Dedifferentiated amniotic fluid mesenchymal stem cell (primary cell): ENCODE measurements around the gene SLC25A5.
A peak's percentile ranks its signal among the peaks of the same experiment; 100 is the strongest.
"Not testable (repeated sequence)": the region's sequence is repeated elsewhere in the genome, so short reads cannot be mapped to it uniquely, and the experiment has no call there.

ENCODE experiments used
- DNase-seq: peaks from one replicate; pipeline ENCODE4 v3.0.0-alpha.2; 2016; ENCODE audit errors: extremely low spot score

The SLC25A5 gene

DNA sequence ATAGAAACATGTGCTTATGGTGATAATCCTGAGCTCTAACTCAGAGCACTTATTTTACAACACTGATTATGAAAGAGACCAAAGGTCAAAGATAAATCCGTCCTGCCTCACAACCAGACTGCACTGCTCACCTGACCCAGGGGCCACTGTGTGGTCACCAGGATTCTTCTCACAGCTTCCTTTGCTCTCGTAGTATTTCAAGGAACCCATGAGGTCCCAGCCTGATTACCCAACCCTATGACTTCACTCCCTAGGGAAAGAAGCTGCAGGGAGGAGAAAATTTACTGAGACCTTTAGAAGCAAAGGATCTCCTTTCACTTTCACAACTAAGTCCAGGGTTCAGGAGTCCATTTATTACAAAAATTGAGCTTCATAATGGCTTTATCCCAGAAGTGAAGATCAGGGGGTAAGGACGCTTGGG, 9.6 kb downstream of the SLC25A5 start:
- DNase-seq = peak; percentile 36

DNA sequence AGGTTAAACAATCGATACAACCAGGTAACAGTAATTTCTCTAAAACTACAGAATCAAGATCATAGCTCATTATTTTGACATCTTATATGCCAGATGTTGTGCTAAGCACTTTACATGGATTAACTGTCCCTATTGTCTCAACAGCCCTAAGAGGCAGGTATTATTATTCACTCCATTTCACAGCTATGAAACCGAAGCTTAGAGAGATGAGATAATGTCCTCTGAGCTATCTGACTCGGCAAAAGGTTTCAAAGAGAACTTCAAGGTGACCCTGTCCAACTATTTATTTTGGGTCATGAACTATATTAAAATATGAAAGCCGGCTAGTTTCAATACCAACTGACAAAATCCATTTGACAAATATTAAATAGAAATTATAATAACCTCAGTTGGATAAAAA, 10.3 kb downstream of the SLC25A5 start:
- DNase-seq = no peak

DNA sequence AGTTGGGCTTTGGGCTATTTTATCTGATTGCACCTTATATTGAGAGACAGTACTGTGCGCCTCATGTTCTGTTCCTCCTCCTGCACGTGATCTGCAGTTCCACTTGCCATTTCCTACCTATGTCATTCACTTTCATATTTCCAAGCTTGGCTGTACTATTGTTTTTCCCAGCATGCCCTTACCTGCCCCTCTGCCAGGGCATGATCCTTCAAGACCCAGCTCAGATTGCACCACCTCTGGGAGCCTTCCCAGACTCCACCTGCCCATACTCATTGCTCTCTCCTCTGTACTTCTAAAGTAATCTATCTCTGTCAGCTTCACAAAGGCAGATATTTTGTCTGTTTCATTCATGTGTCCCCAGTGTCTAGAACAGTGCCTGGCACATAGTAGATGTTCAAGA, 11.6 kb downstream of the SLC25A5 start:
- DNase-seq = no peak

DNA sequence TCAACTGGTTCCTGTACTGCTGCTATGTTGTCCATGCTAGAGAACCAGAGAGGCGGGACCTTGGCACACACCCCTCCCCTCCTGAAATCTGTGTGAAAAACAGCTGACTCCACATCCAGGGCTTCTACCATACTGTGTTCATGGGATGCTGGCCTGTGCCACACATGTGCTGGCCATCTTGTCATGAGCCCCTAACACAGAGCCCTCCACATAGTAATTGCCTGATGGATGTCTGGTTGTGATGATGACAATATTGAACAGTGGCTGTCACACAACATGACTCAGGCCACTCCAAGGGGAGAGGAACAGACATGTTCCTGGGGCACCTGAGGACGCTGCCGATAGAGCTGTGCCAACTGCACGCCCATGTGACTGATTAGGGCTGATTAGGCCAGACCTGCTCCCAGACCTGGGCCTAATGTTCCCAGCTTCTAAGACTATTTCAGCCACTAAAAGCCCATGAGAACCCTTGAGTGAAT, 13.1 kb downstream of the SLC25A5 start:
- DNase-seq = no peak

DNA sequence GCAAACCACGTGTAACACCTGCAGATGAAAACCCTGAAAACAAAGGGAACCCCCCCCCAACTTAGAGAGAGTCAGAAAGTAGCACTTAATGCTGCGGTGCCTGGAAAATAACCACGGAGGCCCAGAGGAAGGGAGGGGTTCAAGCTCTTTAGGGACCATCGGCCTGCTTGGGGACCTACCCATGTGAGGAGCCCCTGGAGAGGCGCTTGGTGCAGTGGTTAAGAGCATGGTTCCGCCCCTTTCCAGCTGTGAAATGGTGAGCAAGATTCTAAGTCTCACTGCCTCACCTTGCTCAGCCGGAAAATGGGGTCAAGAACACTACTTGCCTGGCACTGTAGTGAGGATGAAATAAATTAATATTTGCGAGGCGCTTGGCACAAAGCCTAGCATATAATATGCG, 13.8 kb downstream of the SLC25A5 start:
- DNase-seq = no peak

DNA sequence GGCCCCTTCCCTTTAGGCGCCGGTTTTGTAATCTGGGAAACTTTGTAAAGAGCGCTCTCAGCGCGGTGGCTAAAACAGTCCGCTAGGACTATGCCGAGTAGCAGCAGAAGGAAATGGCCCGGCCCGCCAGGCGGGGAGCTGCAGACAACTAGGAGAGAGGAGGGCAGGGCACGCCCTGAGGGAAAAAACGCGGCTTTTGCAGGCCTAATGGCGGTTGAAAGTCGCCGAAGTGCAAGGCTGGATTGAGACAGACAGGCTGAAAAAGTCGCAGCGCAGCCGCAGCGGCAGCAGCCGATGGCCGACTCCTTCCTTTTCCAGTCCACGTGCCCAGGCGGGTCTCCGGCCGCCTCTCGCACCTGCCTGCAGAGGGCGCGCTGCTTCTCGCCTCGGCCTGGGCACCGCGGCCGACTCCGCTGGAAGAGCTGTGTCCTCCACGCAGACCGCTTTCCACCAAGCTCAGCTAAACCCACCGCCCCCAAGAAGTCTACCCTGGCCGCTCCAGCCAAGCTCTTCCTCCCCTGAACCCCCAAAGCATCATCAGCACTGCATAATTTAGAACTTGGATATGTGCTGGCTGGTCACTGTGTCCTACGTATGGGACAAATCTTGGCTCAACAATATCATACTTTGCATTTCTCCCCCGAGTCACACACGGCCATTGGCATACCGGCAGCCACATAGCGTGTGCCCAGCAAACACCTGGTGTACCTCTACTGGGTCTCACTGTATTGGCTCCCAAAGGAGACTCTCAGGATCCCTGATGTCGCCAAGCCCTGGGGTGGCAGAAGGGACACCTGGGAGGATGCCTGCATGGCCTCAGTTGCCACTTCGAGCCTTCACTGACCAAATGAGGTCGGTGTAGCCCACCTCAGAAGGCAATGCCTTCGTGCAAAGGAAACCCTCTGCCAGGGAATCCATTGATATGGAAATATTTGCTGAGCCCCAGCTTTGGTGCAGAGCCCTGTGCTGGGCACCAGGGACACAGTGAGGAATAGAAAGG, 14.5 kb downstream of the SLC25A5 start:
- DNase-seq = peak; percentile 26

DNA sequence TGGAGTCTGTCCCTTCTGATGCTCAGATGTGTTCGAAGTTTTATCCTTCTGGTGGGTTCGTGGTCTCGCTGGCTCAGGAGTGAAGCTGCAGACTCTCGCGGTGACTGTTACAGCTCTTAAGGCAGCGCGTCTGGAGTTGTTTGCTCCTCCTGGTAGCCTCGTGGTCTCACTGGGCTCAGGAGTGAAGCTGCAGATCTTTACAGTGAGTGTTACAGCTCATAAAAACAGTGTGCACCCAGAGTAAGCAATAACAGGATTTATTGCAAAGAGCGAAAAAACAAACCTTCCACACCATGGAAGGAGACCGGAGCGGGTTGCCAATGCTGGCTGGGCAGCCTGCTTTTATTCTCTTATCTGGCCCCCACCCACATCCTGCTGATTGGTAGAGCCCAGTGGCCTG, 18.5 kb downstream of the SLC25A5 start:
- DNase-seq = no peak

DNA sequence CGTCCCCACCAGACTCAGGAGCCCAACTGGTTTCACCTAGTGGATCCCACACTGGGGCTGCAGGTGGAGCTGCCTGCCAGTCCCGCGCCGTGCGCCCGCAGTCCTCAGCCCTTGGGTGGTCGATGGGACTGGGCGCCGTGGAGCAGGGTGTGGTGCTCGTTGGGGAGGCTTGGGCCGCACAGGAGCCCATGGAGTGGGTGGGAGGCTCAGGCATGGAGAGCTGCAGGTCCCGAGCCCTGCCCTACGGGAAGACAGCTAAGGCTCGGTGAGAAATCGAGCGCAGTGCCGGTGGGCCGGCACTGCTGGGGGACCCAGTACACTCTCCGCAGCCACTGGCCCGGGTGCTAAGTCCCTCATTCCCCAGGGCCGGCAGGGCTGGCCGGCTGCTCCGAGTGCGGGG, 19.5 kb downstream of the SLC25A5 start:
- DNase-seq = not testable (repeated sequence)

DNA sequence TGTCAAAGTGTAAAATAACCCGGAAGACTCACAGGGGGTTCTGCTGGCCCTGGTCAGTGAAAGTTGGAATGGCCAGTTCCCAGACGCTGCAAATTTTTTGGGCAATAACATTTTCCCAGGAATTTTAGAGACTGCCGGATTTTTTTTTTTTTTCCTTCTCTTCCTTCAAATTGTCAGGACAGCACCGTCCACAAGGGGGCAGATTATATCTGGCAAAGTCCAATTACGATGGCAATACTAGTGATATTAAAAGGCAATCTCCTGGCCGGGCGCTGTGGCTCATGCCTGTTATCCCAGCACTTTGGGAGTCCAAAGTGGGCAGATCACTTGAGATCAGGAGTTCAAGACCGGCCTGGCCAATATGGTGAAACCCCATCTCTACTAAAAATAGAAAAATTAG, 20.5 kb downstream of the SLC25A5 start:
- DNase-seq = peak; percentile 35

DNA sequence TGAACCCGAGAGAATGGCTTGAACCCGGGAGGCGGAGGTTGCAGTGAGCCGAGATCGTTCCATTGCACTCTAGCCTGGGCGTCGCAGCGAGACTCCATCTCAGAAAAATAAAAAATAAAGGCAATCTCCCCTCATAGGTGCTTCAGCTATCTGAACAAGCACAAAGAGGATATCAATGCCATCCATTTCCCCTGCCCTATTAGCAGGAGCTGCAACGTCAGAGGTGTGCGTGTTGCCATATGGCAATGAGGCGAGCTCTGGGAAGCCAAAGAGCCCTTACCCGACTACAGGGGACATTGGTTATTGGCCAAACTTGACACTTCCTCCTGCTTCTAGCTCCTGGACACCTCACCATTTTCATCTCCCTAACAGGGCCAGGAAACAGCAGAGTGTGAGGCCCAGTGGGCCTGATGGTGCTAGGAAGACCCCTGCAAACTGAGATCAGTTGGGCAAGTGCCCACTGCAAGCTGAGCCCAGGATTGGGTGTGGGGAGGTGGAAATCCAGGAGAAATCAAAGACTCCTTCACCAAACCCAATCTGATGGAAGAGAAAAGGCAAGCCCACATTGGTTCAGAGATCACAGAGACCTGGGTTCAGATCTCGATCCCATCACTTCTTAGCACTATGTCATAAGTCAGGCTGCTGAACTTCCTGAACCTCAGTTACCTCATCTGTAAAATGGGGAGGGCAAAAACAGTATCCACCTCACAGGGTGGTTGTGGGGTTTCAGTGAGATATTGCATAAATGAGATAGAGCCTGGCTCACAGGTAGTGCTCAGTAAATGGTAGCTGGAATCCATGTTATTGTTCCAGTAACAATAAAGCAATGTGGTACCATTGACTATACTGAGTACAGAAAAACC, 21.2 kb downstream of the SLC25A5 start:
- DNase-seq = no peak

DNA sequence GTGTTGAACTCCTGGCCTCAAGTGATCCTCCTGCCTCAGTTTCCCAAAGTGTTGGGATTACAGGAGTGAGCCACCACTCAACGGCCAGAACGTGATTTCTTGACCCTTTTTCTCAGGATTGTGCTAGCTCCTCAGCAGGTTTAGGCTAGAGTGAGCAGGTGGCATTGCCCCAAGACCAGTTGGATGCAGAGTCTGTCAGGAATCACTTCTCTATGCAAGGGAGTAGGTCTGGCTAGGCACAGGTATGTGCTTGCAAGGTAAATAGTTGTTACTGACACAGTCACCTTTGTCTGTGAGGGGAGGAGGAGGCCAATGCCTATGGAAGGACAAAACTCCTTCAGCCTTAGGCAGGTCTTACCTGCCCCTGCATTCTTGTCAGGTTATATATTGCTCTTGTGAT, 24.2 kb downstream of the SLC25A5 start:
- no peak for DNase-seq

DNA sequence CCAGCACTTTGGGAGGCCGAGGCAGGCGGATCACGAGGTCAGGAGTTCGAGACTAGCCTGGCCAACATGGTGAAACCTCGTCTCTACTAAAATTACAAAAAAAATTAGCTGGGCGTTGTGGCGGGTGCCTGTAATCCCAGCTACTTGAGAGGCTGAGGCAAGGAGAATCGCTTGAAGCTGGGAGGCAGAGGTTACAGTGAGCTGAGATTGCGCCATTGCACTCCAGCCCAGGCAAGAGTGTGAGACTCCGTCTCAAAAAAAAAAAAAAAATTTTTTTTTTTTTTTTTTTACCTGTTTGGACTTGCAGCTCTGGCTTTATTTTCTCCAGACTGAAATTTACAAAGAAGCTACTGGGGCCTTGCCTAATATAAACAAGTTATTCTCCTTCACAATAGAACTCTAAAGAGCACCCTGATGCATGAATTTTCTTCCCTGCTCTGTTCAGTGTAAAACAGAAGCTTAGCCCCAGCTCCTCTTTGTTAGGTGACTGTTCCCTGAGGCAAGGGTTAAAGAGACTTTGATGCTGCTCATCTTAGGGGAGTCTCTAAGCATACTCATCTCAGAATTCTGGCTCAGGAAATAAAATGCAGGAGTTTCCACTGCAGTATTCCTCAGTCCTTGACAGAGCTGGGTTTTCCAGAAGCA, 25.7 kb downstream of the SLC25A5 start:
- DNase-seq = not testable (repeated sequence)

DNA sequence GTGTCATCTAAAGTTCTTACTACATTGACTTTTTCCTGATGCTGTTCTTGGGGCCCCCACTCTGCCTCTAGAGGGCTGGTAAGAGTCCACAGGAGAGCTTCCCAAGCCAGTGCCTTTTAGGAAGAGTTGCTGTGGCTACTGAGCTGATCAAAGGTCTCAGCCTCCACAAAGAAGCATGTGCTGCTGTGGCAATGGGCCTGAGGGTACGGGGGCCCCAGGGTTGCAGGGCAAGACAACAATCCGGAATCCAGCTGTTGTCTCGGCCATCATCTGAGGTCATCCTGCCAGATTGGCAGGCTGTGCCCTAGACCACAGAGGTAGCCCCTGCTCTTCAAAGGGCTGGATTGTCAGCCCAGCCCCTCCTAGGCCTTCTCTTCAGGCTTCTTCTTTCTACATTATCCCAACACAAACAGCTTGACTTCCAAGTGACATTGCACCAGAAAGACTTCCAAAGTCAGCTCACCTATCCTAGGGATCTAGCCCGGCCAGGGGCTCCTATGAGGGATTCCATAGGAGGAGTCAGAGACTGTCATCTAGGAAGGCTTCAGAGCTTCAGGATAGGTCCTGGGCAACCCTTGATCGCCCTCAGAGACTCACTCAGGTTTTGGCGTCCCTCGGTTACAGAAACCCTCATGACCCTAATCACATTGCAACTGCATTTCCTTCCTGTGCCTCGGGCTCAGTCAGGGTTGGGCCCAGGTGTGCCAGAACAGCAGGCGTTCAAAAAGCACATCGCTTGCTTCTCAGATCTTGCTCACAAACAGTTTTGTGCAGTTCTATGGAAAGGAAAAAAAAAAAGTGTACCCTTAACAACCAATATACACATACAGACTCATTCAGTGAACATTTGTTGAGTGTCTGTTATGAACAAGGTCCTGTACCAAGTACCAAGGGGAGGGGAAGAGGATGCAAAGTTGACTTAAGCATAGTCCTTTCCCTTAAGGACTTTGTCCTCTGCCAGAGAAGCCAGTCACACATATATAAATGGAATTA, 27.8 kb downstream of the SLC25A5 start:
- no peak for DNase-seq

DNA sequence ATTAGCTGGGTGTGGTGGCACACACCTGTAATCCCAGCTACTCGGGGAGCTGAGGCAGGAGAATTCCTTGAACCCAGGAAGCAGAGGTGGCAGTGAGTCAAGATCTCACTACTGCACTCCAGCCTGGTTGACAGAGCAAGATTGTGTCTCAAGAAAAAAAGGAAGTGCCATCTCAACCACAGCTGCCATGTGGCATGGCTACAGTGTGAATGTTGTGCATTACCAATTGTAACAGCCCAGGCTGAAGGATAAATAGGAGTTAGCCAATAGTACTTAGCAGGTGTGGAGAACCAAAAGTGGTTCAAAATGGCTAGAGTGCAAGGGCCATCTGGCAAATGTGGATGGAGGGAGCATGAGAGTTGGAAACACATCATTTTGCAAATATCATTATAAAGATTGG, 28.9 kb downstream of the SLC25A5 start:
- no peak for DNase-seq

DNA sequence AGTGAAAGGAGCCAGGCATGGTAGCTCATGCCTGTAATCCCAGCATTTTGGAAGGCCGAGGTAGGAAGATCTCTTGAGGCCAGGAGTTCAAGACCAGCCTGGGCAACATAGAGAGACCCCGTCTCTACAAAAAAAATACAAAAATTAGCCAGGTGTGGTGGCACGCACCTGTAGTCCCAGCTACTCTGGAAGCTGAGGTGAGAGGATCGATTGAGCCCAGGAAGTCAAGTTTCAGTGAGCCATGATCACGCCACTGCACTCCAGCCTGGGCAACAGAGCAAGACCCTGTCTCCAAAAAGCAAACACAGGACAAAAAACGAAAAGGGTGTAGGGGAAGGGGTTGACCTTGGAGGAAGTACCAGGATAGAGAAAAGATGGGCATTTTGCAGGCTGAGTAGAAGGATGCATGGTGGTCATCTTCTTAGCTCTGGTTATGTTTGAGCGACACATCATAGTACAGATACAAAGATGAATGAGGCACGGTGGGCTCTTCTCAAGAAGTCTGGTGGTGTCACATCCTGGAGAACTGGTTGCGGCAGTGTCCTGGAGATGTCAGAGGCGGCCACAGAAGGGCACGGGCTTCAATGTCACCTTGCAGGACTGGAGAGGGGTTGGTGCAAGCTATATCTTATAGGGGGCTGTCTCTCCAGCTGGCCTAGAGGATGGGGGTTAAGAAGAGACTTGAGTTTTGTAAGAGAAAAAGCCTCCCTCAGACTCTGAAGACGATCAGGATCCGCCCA, 32.0 kb downstream of the SLC25A5 start:
- DNase-seq = no peak

DNA sequence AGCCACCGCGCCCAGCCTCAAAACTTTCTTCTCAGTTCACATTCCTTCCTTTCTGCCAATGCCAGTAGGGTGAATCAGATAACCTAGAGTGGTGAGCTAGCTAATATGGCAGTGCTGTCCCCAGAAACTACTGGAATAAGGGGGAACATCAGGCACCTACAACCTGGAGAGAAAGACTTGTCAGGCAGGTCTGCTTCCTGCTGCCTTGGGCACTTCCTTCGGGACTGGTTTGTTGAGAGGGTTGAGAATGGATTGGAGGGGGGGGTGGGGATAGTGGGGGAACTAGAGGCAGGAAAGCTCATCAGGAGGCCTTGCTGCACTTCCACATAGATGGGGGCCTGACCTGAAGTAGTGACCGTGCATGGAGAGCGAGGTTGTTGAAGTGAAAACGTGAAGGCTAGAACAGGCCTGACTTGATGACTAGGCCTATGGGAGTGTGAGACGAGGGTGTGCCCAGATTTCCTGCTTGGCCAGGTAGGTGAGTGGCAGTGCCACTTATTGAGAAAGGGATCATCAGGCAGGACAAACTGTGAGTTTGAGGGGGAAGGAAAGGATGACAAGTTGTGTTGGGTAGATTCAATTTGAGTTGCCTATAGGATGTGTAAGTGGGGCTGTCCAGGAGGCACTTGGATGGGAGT, 33.4 kb downstream of the SLC25A5 start:
- no peak for DNase-seq

DNA sequence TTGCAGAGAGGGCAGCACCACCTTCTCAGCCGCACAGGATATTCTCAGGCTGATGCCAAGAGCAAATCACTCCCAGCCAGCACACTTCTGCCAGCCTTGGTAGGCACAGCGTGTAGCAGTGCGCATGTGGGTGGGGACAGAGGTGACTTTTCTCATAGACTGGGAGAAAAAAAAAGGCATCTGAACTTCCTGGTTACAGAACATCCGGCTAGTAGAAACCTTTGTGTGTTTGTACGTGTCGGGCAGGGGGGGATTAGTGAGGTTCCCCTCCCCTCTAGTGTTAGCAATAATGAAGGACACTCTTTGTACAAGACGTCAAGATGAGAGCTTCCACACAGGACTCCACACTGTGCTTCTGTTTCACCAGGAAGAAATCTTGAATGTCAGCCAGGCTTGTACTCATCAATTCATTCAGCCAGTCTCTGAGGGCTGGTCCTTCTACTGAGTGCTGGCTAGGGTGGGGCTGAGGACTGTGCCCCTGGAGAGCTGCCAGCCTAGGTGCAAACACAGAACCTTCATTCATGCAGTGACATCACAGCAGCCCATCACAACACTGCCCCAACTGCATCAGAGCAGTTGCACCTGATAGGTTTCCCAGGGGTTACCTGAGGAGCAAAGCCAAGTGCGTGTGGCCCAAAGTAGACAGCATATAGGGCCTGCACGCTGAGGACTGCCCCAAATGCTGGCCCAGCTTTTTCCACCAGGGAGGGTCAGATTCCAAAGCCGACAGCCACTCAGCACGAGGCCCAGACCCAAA, 34.7 kb downstream of the SLC25A5 start:
- no peak for DNase-seq

DNA sequence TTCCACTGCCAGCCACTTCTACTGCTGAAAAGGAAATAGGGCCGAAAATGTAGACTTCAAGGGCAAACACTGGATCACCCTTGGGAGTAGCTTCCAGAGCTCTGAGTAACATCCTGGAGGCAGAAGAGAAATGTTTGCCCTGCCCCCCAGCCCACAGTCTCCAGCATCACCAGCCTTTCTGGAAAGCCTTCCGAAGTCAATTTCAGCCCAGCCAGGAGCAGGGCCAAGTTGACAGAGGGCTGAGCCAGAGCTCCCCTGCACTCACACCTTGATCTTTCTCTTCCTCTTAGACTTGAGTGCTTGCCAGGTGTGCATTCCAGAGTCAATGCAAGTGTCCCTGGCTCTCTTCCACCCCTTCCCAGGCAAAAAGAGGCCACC, 35.2 kb downstream of the SLC25A5 start:
- peak; percentile 82 for DNase-seq

DNA sequence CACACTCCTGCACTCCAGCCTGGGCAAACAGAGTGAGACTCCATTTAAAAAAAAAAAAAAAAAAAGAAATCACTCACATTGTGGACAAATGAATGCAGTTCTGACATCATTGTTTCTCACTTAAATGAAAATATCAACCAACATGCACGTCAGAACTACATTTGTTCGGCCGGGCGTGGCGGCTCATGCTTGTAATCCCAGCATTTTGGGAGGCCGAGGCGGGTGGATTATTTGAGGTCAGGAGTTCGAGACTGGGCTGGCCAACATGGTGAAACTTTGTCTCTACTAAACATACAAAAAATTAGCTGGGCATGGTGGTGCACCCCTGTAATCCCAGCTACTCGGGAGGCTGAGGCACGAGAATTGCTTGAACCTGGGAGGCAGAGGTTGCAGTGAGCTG, 36.9 kb downstream of the SLC25A5 start:
- not testable (repeated sequence) for DNase-seq
